Measurements from ENCODE around the gene GALNT18.

The GALNT18 gene

GRCh38 chr11:11433960-11434359 lies 187.8 kb downstream of the GALNT18 start:
- Histone ChIP-seq H3K79me2 (ENCODE audit: insufficient read depth, low read length) (no peaks in the 10 kb centered on the region), H3K4me3 (ENCODE audit: insufficient read depth, low read length, poor library complexity, severe bottlenecking) (no peak overlapping the region), H3F3A (ENCODE audit: insufficient read depth) (no peaks in the 10 kb centered on the region), H3K36me3 (ENCODE audit: low read length) (no peaks in the 10 kb centered on the region), H3K9me3 (ENCODE audit: insufficient read depth, low read length) (no peaks in the 10 kb centered on the region), H3K27ac (ENCODE audit: low read depth, low read length) (no peak overlapping the region), H3K4me2 (ENCODE audit: low read depth, low read length, poor library complexity, severe bottlenecking) (no peak overlapping the region), H2AFZ (ENCODE audit: low read depth, low read length, severe bottlenecking) (no peak overlapping the region), H3K27me3 (ENCODE audit: low read length) (no peaks in the 10 kb centered on the region), H4K20me1 (ENCODE audit: low read depth, low read length) (no peaks in the 10 kb centered on the region), H3K9ac (ENCODE audit: low read length) (no peak overlapping the region), H3K9me2 (replicated peaks; ENCODE audit: insufficient read depth, low read length) (no peaks in the 10 kb centered on the region)
- TF ChIP-seq EZH2phosphoT487 (conservative IDR thresholded peaks at IDR 0.05; ENCODE audit: low read length): no peak
- TF ChIP-seq CTCF (IDR thresholded peaks at IDR 0.05; ENCODE audit: insufficient read depth, low read length, poor library complexity, severe bottlenecking): no peak

DNA sequence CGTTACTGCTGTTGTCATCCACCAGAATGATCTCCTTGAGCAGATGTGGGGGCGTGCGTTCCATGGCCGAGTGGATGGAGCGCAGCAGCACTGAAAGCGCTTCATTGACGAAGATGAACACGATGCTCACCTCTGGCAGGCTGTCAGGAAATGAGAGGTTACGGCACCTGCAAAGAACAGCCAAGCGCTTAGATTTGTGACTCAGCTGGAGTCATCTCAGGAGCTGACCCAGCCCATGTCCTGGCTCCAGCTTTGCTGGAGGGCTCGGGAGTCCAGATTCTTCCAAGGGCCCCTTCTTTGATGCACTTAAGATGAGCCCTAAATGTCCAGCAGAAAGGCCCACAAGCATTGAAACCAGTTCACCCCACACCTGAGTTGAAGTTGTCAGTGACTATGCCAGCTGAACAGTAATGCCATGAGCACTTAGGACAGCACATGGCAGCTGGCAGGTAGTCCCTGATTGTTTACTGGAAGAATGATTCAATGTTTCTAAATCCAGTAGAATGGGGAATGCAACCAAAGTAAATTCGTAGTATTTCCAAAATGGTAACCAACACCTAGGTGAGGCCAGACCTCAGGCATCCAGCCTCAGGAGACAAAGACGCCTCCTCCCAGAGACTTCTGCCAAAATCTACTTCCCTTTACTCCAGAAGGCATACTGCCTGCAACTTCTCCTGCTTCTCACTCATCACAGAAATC lies 189.0 kb downstream of the GALNT18 start:
- no peaks in the 10 kb centered on the region for H3K79me2 ChIP-seq (ENCODE audit: insufficient read depth, low read length)

DNA sequence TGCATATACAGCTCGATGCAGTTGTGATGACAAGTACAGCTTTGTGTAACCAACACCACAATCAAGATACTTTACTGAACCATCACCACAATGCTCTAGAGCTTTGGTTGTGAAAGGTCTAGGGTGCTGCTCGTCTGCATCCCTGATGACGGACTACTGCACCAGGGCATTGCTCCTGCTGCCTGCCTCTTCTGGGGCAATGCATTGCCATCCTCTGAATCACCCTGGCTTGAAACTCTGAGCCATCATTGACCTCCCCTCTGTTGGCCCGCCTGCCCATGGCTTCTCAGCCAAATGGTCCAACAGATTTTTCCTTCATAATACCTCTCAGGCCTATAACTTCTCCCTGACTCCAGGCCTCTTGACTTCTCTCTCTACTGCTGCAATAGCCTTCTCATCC lies 191.4 kb downstream of the GALNT18 start:
- Histone ChIP-seq H3K27ac (ENCODE audit: low read depth, low read length) (no peak overlapping the region), H3K79me2 (ENCODE audit: insufficient read depth, low read length) (no peaks in the 10 kb centered on the region), H3K27me3 (ENCODE audit: low read length) (no peaks in the 10 kb centered on the region), H3F3A (ENCODE audit: insufficient read depth) (no peaks in the 10 kb centered on the region), H2AFZ (ENCODE audit: low read depth, low read length, severe bottlenecking) (no peak overlapping the region), H3K9me2 (replicated peaks; ENCODE audit: insufficient read depth, low read length) (no peaks in the 10 kb centered on the region), H3K36me3 (ENCODE audit: low read length) (no peaks in the 10 kb centered on the region), H3K9ac (ENCODE audit: low read length) (no peak overlapping the region), H4K20me1 (ENCODE audit: low read depth, low read length) (no peaks in the 10 kb centered on the region), H3K4me2 (ENCODE audit: low read depth, low read length, poor library complexity, severe bottlenecking) (no peak overlapping the region), H3K4me3 (ENCODE audit: insufficient read depth, low read length, poor library complexity, severe bottlenecking) (no peak overlapping the region), H3K9me3 (ENCODE audit: insufficient read depth, low read length) (no peaks in the 10 kb centered on the region)
- no peak for TF ChIP-seq CTCF (IDR thresholded peaks at IDR 0.05; ENCODE audit: insufficient read depth, low read length, poor library complexity, severe bottlenecking)

More for the DNA sequence above, 189.0 kb downstream of the GALNT18 start:
- Histone ChIP-seq H3K9me2 (replicated peaks; ENCODE audit: insufficient read depth, low read length) (no peaks in the 10 kb centered on the region), H3K27ac (ENCODE audit: low read depth, low read length) (no peak overlapping the region), H3K9ac (ENCODE audit: low read length) (no peak overlapping the region), H3K9me3 (ENCODE audit: insufficient read depth, low read length) (no peaks in the 10 kb centered on the region), H3K27me3 (ENCODE audit: low read length) (no peaks in the 10 kb centered on the region), H3K4me3 (ENCODE audit: insufficient read depth, low read length, poor library complexity, severe bottlenecking) (no peak overlapping the region), H3K4me2 (ENCODE audit: low read depth, low read length, poor library complexity, severe bottlenecking) (no peak overlapping the region), H2AFZ (ENCODE audit: low read depth, low read length, severe bottlenecking) (no peak overlapping the region), H4K20me1 (ENCODE audit: low read depth, low read length) (no peaks in the 10 kb centered on the region), H3K36me3 (ENCODE audit: low read length) (no peaks in the 10 kb centered on the region), H3F3A (ENCODE audit: insufficient read depth) (no peaks in the 10 kb centered on the region)
- TF ChIP-seq CTCF (IDR thresholded peaks at IDR 0.05; ENCODE audit: insufficient read depth, low read length, poor library complexity, severe bottlenecking) (no peak), EZH2phosphoT487 (conservative IDR thresholded peaks at IDR 0.05; ENCODE audit: low read length) (no peak)

Measured in SU-DHL-6 (cell line).